HEK293 (cell line): Measurements from ENCODE around the gene PSMD3.

ENCODE experiments used
- CTCF ChIA-PET: fragments of 350-600 bp; formaldehyde crosslinking; extraction: SDS; loops from one replicate; lab custom pipeline; 2021; ENCODE audit warnings: antibody characterized with exemption; lab: Yijun Ruan, JAX
- POLR2A ChIA-PET: fragments of 300-600 bp; formaldehyde crosslinking; extraction: SDS; loops from one replicate; lab custom pipeline; 2020; ENCODE audit warnings: antibody characterized with exemption, inconsistent platforms; lab: Yijun Ruan, JAX
- H3K27ac ChIP-seq: fragments of 200-500 bp; sonication (Bioruptor generic); 2 replicates; pipeline ENCODE4 v1.5.1; 2014; ENCODE audit warnings: low read depth, low read length, control low read depth, inconsistent platforms; ENCODE audit errors: extremely low read depth
- H3K36me3 ChIP-seq, 2 experiments: fragments of 200-500 bp in 1 of 2; sonication (Bioruptor generic) in 1 of 2; 1 replicate in 1 of 2; 2 replicates in 1 of 2; pipeline ENCODE4 v1.5.1; 2014 to 2017; ENCODE audit warnings: inconsistent platforms in 2 of 2, low read length in 2 of 2; ENCODE audit not compliant: control insufficient read depth in 2 of 2, insufficient read depth in 1 of 2
- H3K4me1 ChIP-seq: fragments of 200-500 bp; sonication (Bioruptor generic); 2 replicates; pipeline ENCODE4 v1.5.1; 2014; ENCODE audit warnings: mild to moderate bottlenecking, low read length, inconsistent platforms; ENCODE audit not compliant: control insufficient read depth, insufficient read depth
- H3K4me3 ChIP-seq: 2 replicates; pipeline ENCODE4 v1.5.1; 2011; ENCODE audit warnings: low read depth, mild to moderate bottlenecking, control low read depth, low read length, moderate library complexity
- H3K9me3 ChIP-seq: fragments of 200-500 bp; sonication (Bioruptor generic); 2 replicates; pipeline ENCODE4 v1.5.1; 2014; ENCODE audit warnings: low read depth, low read length, inconsistent platforms; ENCODE audit not compliant: control insufficient read depth, insufficient read depth
- GLI2 ChIP-seq: fragments of 450-650 bp; formaldehyde crosslinking; IDR thresholded peaks from 2 replicates; pipeline ENCODE4; 2017; ENCODE audit warnings: missing biosample characterization, missing genetic modification characterization, low read depth, borderline replicate concordance
- HOXA7 ChIP-seq: sonication (generic); formaldehyde crosslinking; IDR thresholded peaks from 2 replicates; pipeline ENCODE4 v1.8.1; 2022; ENCODE audit warnings: missing genetic modification reagents, borderline replicate concordance
- OSR2 ChIP-seq: fragments of 450-650 bp; formaldehyde crosslinking; IDR thresholded peaks from 2 replicates; pipeline ENCODE4 v1.5.1; 2016; ENCODE audit warnings: missing biosample characterization, missing genetic modification characterization
- PATZ1 ChIP-seq: fragments of 450-650 bp; formaldehyde crosslinking; IDR thresholded peaks from 2 replicates; pipeline ENCODE4 v1.5.1; 2016; ENCODE audit warnings: missing biosample characterization, missing genetic modification characterization
- PRDM4 ChIP-seq: fragments of 450-650 bp; formaldehyde crosslinking; IDR thresholded peaks from 2 replicates; pipeline ENCODE4 v1.5.1; 2017; ENCODE audit warnings: missing biosample characterization, missing genetic modification characterization
- PRDM6 ChIP-seq: fragments of 450-650 bp; formaldehyde crosslinking; IDR thresholded peaks from 2 replicates; pipeline ENCODE4 v1.5.1; 2017; ENCODE audit warnings: missing biosample characterization, missing genetic modification characterization
- SALL2 ChIP-seq: fragments of 450-650 bp; formaldehyde crosslinking; IDR thresholded peaks from 2 replicates; pipeline ENCODE4 v1.5.0; 2017; ENCODE audit warnings: missing biosample characterization, mild to moderate bottlenecking, missing genetic modification characterization, borderline replicate concordance
- SCRT1 ChIP-seq: fragments of 450-650 bp; formaldehyde crosslinking; IDR thresholded peaks from 2 replicates; pipeline ENCODE4 v1.5.1; 2016; ENCODE audit warnings: missing biosample characterization, missing genetic modification characterization, borderline replicate concordance
- SP7 ChIP-seq: fragments of 450-650 bp; formaldehyde crosslinking; IDR thresholded peaks from 2 replicates; pipeline ENCODE4 v1.5.1; 2016; ENCODE audit warnings: missing biosample characterization, missing genetic modification characterization
- ZBTB17 ChIP-seq: fragments of 450-650 bp; formaldehyde crosslinking; IDR thresholded peaks from 2 replicates; pipeline ENCODE4 v1.5.1; 2016; ENCODE audit warnings: missing biosample characterization, missing genetic modification characterization
- ZNF133 ChIP-seq: fragments of 450-650 bp; formaldehyde crosslinking; IDR thresholded peaks from 2 replicates; pipeline ENCODE4 v1.5.1; 2016; ENCODE audit warnings: missing biosample characterization, missing genetic modification characterization
- ZNF174 ChIP-seq: fragments of 450-650 bp; formaldehyde crosslinking; IDR thresholded peaks from 2 replicates; pipeline ENCODE4 v1.5.0; 2017; ENCODE audit warnings: missing biosample characterization, mild to moderate bottlenecking, missing genetic modification characterization
- ZNF274 ChIP-seq, 2 experiments: fragments of 200-500 bp in 1 of 2; fragments of 450-650 bp in 1 of 2; sonication (Bioruptor generic) in 1 of 2; formaldehyde crosslinking in 1 of 2; IDR thresholded peaks; 2 replicates each; pipeline versions ENCODE4 v1.5.1 to v1.6.1; 2014 to 2016; ENCODE audit warnings: borderline replicate concordance in 1 of 2, inconsistent platforms in 1 of 2, low read length in 1 of 2, missing biosample characterization in 1 of 2, missing genetic modification characterization in 1 of 2
- ZNF335 ChIP-seq: fragments of 450-650 bp; formaldehyde crosslinking; conservative IDR thresholded peaks from 2 replicates; pipeline ENCODE4 v1.5.1; 2016; ENCODE audit warnings: missing biosample characterization, missing genetic modification characterization
- ZNF398 ChIP-seq: fragments of 450-650 bp; formaldehyde crosslinking; IDR thresholded peaks from 2 replicates; pipeline ENCODE4 v1.5.1; 2017; ENCODE audit warnings: missing biosample characterization, missing genetic modification characterization
- ZNF513 ChIP-seq: fragments of 450-650 bp; IDR thresholded peaks from 2 replicates; pipeline ENCODE4 v1.5.1; 2018; ENCODE audit warnings: missing biosample characterization, missing genetic modification characterization
- ZNF654 ChIP-seq: fragments of 450-650 bp; formaldehyde crosslinking; IDR thresholded peaks from 2 replicates; pipeline ENCODE4 v1.5.1; 2016; ENCODE audit warnings: low read depth, missing biosample characterization, missing genetic modification characterization
- ZNF768 ChIP-seq: fragments of 450-650 bp; formaldehyde crosslinking; IDR thresholded peaks from 2 replicates; pipeline ENCODE4 v1.5.1; 2018; ENCODE audit warnings: missing biosample characterization, mild to moderate bottlenecking, missing genetic modification characterization
- ZSCAN5A ChIP-seq: fragments of 450-650 bp; formaldehyde crosslinking; IDR thresholded peaks from 2 replicates; pipeline ENCODE4 v1.5.1; 2016; ENCODE audit warnings: missing biosample characterization, missing genetic modification characterization

The PSMD3 gene

GRCh38 chr17:39960524-39961041 lies 20.0 kb upstream of the PSMD3 start:
- Histone ChIP-seq H3K9me3 (no peaks in the 10 kb centered on the region), H3K4me1 (peaks cover 2% of the 10 kb centered on the region), H3K27ac (no peak overlapping the region), H3K36me3 (no peaks in the 10 kb centered on the region), H3K4me3 (no peak overlapping the region)
- TF ChIP-seq SCRT1 (tag by site-specific recombination) (no peak), ZNF513 (tag by site-specific recombination) (no peak), ZSCAN5A (tag by site-specific recombination) (no peak), PRDM4 (peak; percentile 64), ZNF174 (tag by site-specific recombination) (no peak), HOXA7 (CRISPR knock-in tag) (no peak), ZBTB17 (tag by site-specific recombination) (peak; percentile 66), ZNF768 (tag by site-specific recombination) (no peak), GLI2 (tag by site-specific recombination) (no peak), PRDM6 (tag by site-specific recombination) (no peak), OSR2 (tag by site-specific recombination) (0 out of 2 replicates have a peak, but pooled peaks have one; percentile 10), ZNF335 (peak; percentile 34)
- CTCF ChIA-PET, result interaction anchor here (0.6 to 6.9 kb wide), 2 partner anchors 19 to 208 kb away, joined by 4 to 72 read pairs; partner anchors contain the start of gene PSMD3
- POLR2A ChIA-PET, result no interaction called here

- no peaks in the 10 kb centered on the region for H3K36me3 ChIP-seq
- H3K4me1 ChIP-seq, result peaks cover 2% of the 10 kb centered on the region
- no peak within 1 kb of the TSS for H3K27ac ChIP-seq
- no peaks in the 10 kb centered on the region for H3K9me3 ChIP-seq
- H3K4me3 ChIP-seq, result no peak within 1 kb of the TSS
- CTCF ChIA-PET, result interaction anchor here (0.8 to 6.9 kb wide), 4 partner anchors 10 to 341 kb away, joined by 3 to 72 read pairs (median 4); partner anchors contain the start of genes CSF3 and PSMD3
- POLR2A ChIA-PET, result interaction anchor here (0.7 kb wide), 1 partner anchor 716 kb away, joined by 3 read pairs; no protein-coding TSS in a partner anchor
- TF ChIP-seq SP7, result no peak
- no peak; the same call in 1 of the 2 replicates for TF ChIP-seq ZNF398 (tag by site-specific recombination)
- no peak for TF ChIP-seq SALL2 (tag by site-specific recombination)
- no peak for TF ChIP-seq ZNF654 (tag by site-specific recombination)
- no peak for TF ChIP-seq ZNF513 (tag by site-specific recombination)
- no peak for TF ChIP-seq PATZ1 (tag by site-specific recombination)
- TF ChIP-seq ZNF274 (IDR thresholded peaks at IDR 0.05; ENCODE audit: low read length), result no peak
- no peak for TF ChIP-seq ZNF274 (tag by site-specific recombination; IDR thresholded peaks at IDR 0.05; ENCODE audit: borderline replicate concordance)
- TF ChIP-seq ZNF133 (tag by site-specific recombination), result no peak
Measured at GRCh38 chr17:39962642-39963220, 17.9 kb upstream of the PSMD3 start, which contains the start of gene GSDMA. Gene GSDMA (plus strand): TSS chr17:39963004. CDS start chr17:39965688, 2,684 bp downstream.
